ENCODE results near the gene TC2N. TPM values are rescaled to one million over a fixed set of nuclear protein-coding genes. Genes with fewer than 3 reads are reported as not detected.

Gene TC2N
- 100 to 1,000 TPM; 163 to 181 TPM for total RNA-seq

DNA sequence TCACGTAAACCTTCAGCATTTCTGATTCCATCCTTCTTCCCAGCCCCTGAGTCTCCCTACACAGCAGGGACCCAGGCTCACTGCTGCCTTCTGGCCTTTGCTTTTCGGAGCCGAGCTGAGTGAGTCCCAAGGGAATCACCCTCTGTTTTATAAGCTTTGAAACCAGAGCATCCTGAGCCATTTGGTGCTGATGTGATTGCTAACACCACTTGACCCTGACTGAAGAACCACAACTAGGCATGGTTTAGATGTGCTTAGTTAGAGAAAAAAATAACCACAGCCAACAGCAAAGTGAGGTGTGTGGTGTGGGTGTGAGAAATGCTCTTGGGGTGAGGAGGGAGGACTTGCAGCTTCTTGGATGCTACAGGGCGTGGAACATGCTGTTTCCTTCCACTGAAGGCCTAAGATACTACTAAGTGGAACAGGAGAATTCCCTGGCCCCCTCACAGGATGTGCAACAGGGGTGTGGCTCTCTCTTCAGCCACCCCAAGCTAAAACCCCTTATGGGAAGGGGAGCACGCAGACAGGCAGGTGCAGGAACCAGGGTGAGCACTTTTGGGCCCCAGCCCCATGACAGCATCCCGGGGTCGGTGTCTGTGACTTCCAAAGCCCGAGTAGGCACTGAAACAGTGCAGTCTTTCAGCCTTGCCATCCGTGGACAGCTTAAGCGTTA lies at the start of gene TC2N:
Gene TC2N (minus strand): TSS at position 221 of the 673 bp plus-strand sequence. CDS start 53,767 bp downstream, outside the sequence.
- peak; percentile 67 for DNase-seq
- no peaks in the 10 kb centered on the region for H3K27me3 Mint-ChIP-seq
- peaks cover 13% of the 10 kb centered on the region for H3K36me3 Mint-ChIP-seq

DNA sequence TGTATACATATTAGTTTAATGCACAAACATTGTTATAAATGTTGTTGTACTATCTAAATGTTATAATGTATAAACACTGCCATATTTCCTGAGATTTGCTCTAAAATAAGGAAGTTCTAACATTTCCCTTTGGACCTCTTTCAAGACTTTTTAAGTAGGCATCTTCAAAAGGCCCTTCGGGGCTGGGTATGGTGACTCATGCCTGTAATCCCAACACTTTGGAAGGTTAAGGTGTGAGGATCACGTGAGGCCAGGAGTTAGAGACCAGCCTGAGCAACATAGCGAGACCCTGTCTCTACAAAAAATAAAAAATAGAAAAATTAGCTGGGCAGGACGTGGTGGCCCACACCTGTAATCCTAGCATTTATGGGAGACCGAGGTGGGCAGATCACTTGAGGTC lies 44.7 kb upstream of the TC2N start:
- Mint-ChIP-seq H3K4me1 (peaks cover 4% of the 10 kb centered on the region), H3K9me3 (peaks cover 2% of the 10 kb centered on the region), H3K4me3 (no peak overlapping the region), H3K27ac (no peak overlapping the region), H3K27me3 (peaks cover 6% of the 10 kb centered on the region), H3K36me3 (peaks cover 3% of the 10 kb centered on the region)
- DNase-seq (no peak), ATAC-seq (ENCODE audit: low read depth) (no peak)
- POLR2A ChIA-PET: interaction anchor here (1.2 kb wide), 2 partner anchors 37 to 262 kb away, joined by 3 read pairs; no protein-coding TSS in a partner anchor

More for the DNA sequence above, at the start of gene TC2N:
- ATAC-seq (ENCODE audit: low read depth): peak; percentile 60
- POLR2A ChIA-PET: interaction anchor here (0.6 to 2.1 kb wide), 12 partner anchors 7 to 624 kb away, joined by 3 to 11 read pairs (median 5); partner anchors contain the start of genes GPR68 and PPP4R3A
- no peaks in the 10 kb centered on the region for H3K9me3 Mint-ChIP-seq
- peak within 1 kb of the TSS; percentile 93 for H3K4me3 Mint-ChIP-seq
- peaks cover 82% of the 10 kb centered on the region for H3K4me1 Mint-ChIP-seq
- peak within 1 kb of the TSS; percentile 97 for H3K27ac Mint-ChIP-seq

DNA sequence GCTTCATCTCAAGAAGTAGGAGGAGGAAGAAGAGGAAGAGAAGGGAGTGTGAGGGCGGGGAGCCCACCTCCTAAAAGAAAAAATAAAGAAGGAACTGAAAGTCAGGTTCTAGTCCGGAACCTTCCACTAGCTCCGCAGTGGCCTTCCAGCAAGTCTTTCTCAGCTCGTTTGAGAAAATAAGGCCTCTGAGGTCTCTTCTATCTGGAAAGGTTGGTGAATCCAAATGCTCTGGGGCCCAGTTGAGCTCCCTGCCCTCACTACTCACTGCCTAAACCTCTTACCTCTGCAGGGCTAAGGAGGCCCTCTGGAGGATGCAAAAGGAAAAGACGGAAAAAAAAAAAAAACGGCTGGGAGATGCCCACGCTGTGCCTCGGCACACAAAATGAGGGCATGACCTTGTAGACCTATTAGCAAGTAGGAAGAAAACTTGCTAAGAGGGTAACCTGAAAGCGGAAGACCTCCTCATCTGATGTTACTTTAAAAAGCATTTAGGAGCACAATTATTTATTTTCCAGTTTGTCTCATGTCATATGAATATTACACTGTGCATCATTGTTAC lies 44.2 kb upstream of the TC2N start:
- Mint-ChIP-seq H3K36me3 (peaks cover 3% of the 10 kb centered on the region), H3K9me3 (peaks cover 2% of the 10 kb centered on the region), H3K4me3 (no peak overlapping the region), H3K27ac (no peak overlapping the region), H3K27me3 (peaks cover 6% of the 10 kb centered on the region), H3K4me1 (peaks cover 4% of the 10 kb centered on the region)
- POLR2A ChIA-PET: interaction anchor here (0.8 to 1.2 kb wide), 3 partner anchors 37 to 402 kb away, joined by 3 to 6 read pairs (median 3); partner anchors contain the start of gene PPP4R3A
- peak; percentile 90 for ATAC-seq (ENCODE audit: low read depth)
- no peak for DNase-seq

DNA sequence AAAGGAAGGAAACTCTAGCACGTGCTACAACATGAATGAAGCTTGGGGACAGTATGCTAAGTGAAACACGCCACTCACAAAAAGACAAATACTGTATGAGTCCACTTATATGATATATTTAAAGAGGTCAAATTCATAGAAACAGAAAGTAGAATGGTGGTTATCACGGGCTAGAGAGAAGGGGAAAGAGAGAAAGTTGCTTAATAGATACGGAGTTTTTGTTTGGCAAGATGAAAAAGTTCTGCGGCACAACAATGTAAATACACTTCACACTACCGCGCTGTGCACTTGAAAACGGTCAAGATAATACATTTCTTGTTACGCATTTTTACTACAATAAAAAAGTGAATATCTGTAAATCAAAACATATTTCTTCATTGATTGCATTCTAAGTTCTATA lies 42.9 kb upstream of the TC2N start:
- Mint-ChIP-seq H3K36me3 (peaks cover 1% of the 10 kb centered on the region), H3K27ac (no peak overlapping the region), H3K4me1 (peaks cover 4% of the 10 kb centered on the region), H3K27me3 (peaks cover 4% of the 10 kb centered on the region), H3K4me3 (no peak overlapping the region), H3K9me3 (no peaks in the 10 kb centered on the region)
- ATAC-seq (ENCODE audit: low read depth): no peak
- POLR2A ChIA-PET: no interaction called here
- DNase-seq: no peak

GRCh38 chr14:91906374-91906773 lies 39.0 kb upstream of the TC2N start:
- no peak for ATAC-seq (ENCODE audit: low read depth)
- POLR2A ChIA-PET: no interaction called here
- Mint-ChIP-seq H3K9me3 (no peaks in the 10 kb centered on the region), H3K27ac (no peak overlapping the region), H3K36me3 (peaks cover 1% of the 10 kb centered on the region), H3K4me3 (no peak overlapping the region), H3K27me3 (peaks cover 4% of the 10 kb centered on the region), H3K4me1 (peaks cover 7% of the 10 kb centered on the region)
- no peak for DNase-seq

GRCh38 chr14:91904956-91905645 lies 37.8 kb upstream of the TC2N start:
- ATAC-seq (ENCODE audit: low read depth): no peak
- peaks cover 1% of the 10 kb centered on the region for H3K36me3 Mint-ChIP-seq
- POLR2A ChIA-PET: interaction anchor here (0.6 kb wide), 1 partner anchor 42 kb away, joined by 4 read pairs; no protein-coding TSS in a partner anchor
- H3K27ac Mint-ChIP-seq: no peak overlapping the region
- peaks cover 3% of the 10 kb centered on the region for H3K4me1 Mint-ChIP-seq
- H3K4me3 Mint-ChIP-seq: no peak overlapping the region
- peaks cover 4% of the 10 kb centered on the region for H3K27me3 Mint-ChIP-seq
- DNase-seq: no peak
- H3K9me3 Mint-ChIP-seq: no peaks in the 10 kb centered on the region

GRCh38 chr14:91904483-91904882 lies 37.1 kb upstream of the TC2N start:
- Mint-ChIP-seq H3K27me3 (peaks cover 4% of the 10 kb centered on the region), H3K9me3 (no peaks in the 10 kb centered on the region), H3K36me3 (peaks cover 1% of the 10 kb centered on the region), H3K4me1 (peaks cover 3% of the 10 kb centered on the region), H3K4me3 (no peak overlapping the region), H3K27ac (no peak overlapping the region)
- ATAC-seq (ENCODE audit: low read depth) (no peak), DNase-seq (no peak)
- POLR2A ChIA-PET: no interaction called here

DNA sequence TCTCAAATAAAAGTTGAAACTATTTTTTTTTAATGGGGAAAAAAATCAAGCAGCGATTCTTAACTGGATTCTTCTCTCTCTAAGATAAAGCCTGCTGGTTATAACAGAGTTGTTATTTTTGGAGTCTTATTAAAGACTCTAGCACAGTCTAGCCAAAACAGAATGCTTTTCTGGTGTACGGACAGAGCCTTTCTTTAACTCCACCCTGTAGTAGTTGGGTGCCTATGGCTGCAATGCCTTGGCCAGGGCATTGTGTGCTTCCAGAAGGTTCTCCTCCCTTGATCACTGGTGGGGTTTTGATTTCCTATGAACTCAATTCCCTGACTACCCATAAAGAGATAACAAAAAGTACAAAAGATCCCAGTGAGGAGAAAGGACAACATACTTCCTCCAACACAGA lies 35.7 kb upstream of the TC2N start:
- POLR2A ChIA-PET: no interaction called here
- H3K27ac Mint-ChIP-seq: no peak overlapping the region
- no peak for DNase-seq

GRCh38 chr14:91902336-91902735 lies 35.0 kb upstream of the TC2N start:
- Mint-ChIP-seq H3K27ac (no peak overlapping the region), H3K36me3 (no peaks in the 10 kb centered on the region), H3K9me3 (no peaks in the 10 kb centered on the region), H3K27me3 (peaks cover 2% of the 10 kb centered on the region), H3K4me3 (no peak overlapping the region), H3K4me1 (peaks cover 5% of the 10 kb centered on the region)
- ATAC-seq (ENCODE audit: low read depth): no peak
- no peak for DNase-seq
- POLR2A ChIA-PET: no interaction called here

More for the DNA sequence above, 35.7 kb upstream of the TC2N start:
- Mint-ChIP-seq H3K27me3 (peaks cover 4% of the 10 kb centered on the region), H3K4me3 (no peak overlapping the region), H3K36me3 (peaks cover 1% of the 10 kb centered on the region), H3K4me1 (peaks cover 4% of the 10 kb centered on the region), H3K9me3 (no peaks in the 10 kb centered on the region)
- no peak for ATAC-seq (ENCODE audit: low read depth)

DNA sequence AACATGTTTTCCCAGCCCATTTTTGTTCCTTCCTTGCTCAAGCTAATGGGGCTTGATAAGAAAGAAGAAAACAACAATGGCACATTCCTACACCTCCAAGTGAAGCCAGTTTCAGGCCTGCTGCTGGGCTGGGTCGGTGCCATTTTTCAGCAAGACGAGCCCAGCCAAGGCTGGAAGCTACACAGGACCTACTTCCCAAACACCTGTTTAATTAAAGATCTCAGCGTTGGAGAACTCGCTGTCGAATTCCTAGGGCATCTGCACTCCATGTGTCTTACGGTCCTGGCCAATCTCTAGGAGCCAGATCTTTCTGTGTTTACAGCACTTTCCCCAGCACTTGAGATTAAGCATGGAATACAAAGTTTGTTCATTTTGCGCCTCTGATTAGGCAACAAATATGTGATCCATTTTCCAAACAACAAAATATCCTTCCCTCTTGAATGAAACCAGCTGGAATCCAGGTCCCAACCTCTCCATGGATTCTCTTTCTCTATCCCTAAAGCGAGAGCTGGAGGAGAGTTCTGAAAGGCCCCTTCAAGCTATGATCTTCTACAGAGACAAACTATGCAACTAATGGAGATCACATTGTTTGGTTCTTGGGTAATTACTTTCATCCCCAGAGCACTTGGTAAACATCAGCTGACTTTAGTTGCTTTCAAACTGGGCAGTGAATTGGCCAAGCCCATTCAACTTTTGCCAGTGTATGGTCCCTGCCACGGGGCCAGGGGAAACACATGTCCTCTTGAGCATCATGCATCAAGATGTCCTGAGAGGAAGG lies 34.3 kb upstream of the TC2N start:
- H3K36me3 Mint-ChIP-seq: no peaks in the 10 kb centered on the region
- no peak overlapping the region for H3K4me3 Mint-ChIP-seq
- H3K27ac Mint-ChIP-seq: no peak overlapping the region
- POLR2A ChIA-PET: no interaction called here
- peaks cover 7% of the 10 kb centered on the region for H3K4me1 Mint-ChIP-seq
- H3K9me3 Mint-ChIP-seq: peaks cover 2% of the 10 kb centered on the region
- DNase-seq (no peak), ATAC-seq (ENCODE audit: low read depth) (no peak)
- H3K27me3 Mint-ChIP-seq: no peaks in the 10 kb centered on the region

- H3K4me3 Mint-ChIP-seq: no peak overlapping the region
- H3K9me3 Mint-ChIP-seq: peaks cover 2% of the 10 kb centered on the region
- no peak overlapping the region for H3K27ac Mint-ChIP-seq
- no peaks in the 10 kb centered on the region for H3K27me3 Mint-ChIP-seq
- DNase-seq (no peak), ATAC-seq (ENCODE audit: low read depth) (no peak)
- H3K4me1 Mint-ChIP-seq: peaks cover 7% of the 10 kb centered on the region
- POLR2A ChIA-PET: interaction anchor here (0.6 to 0.7 kb wide), 2 partner anchors 28 to 135 kb away, joined by 4 to 7 read pairs; no protein-coding TSS in a partner anchor
- H3K36me3 Mint-ChIP-seq: no peaks in the 10 kb centered on the region
These were observed 32.5 kb upstream of the TC2N start for GRCh38 chr14:91899806-91900205.

- no peak overlapping the region for H3K4me3 Mint-ChIP-seq
- no peaks in the 10 kb centered on the region for H3K27me3 Mint-ChIP-seq
- H3K27ac Mint-ChIP-seq: no peak overlapping the region
- DNase-seq: no peak
- H3K36me3 Mint-ChIP-seq: no peaks in the 10 kb centered on the region
- peaks cover 2% of the 10 kb centered on the region for H3K9me3 Mint-ChIP-seq
- peaks cover 7% of the 10 kb centered on the region for H3K4me1 Mint-ChIP-seq
- POLR2A ChIA-PET: interaction anchor here (0.6 to 0.7 kb wide), 2 partner anchors 28 to 136 kb away, joined by 4 to 7 read pairs; no protein-coding TSS in a partner anchor
- peak; percentile 26 for ATAC-seq (ENCODE audit: low read depth)
These were observed 31.9 kb upstream of the TC2N start for GRCh38 chr14:91899213-91899612.

DNA sequence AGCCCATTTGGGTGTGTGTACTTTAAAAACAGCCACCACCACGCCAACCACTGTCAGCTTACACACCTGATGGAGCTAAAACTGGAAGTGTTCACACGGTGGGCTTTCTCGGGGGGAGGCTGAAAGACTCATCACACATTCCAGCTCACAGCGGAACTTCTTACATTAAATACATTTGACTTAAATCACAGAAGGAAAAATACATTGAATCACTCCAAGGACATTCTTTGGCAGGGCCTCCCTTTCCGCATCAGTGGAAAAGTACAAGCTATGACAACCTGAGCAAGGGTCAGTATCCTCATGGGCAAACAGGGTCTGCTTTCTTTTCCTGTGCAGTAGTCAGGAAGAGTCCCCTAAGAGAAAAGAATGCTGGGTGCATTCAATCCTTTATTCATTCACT lies 31.0 kb upstream of the TC2N start:
- no peaks in the 10 kb centered on the region for H3K36me3 Mint-ChIP-seq
- H3K9me3 Mint-ChIP-seq: peaks cover 2% of the 10 kb centered on the region
- H3K27ac Mint-ChIP-seq: no peak overlapping the region
- no peak overlapping the region for H3K4me3 Mint-ChIP-seq
- peaks cover 9% of the 10 kb centered on the region for H3K4me1 Mint-ChIP-seq
- H3K27me3 Mint-ChIP-seq: no peaks in the 10 kb centered on the region
- POLR2A ChIA-PET: interaction anchor here (0.7 kb wide), 1 partner anchor 113 kb away, joined by 3 read pairs; no protein-coding TSS in a partner anchor
- DNase-seq (no peak), ATAC-seq (ENCODE audit: low read depth) (no peak)

Measured in activated naive CD8-positive, alpha-beta T cell treated with anti-CD3 and anti-CD28 coated beads, Interleukin-2, amount 10 ng/mL, durations not matched to agents 7 days and 5 days (primary cell).